HG03039 (cell line): ENCODE data around the gene SLMAP.
"Not testable (repeated sequence)": the region's sequence is repeated elsewhere in the genome, so short reads cannot be mapped to it uniquely, and the experiment has no call there.

ENCODE experiments used
- ATAC-seq: cut with Tn5 transposase; IDR thresholded peaks from one replicate; pipeline ENCODE4 v1.9.1; 2021; ENCODE audit warnings: mild to moderate bottlenecking, moderate library complexity; ENCODE audit not compliant: unreplicated experiment

SLMAP gene

DNA sequence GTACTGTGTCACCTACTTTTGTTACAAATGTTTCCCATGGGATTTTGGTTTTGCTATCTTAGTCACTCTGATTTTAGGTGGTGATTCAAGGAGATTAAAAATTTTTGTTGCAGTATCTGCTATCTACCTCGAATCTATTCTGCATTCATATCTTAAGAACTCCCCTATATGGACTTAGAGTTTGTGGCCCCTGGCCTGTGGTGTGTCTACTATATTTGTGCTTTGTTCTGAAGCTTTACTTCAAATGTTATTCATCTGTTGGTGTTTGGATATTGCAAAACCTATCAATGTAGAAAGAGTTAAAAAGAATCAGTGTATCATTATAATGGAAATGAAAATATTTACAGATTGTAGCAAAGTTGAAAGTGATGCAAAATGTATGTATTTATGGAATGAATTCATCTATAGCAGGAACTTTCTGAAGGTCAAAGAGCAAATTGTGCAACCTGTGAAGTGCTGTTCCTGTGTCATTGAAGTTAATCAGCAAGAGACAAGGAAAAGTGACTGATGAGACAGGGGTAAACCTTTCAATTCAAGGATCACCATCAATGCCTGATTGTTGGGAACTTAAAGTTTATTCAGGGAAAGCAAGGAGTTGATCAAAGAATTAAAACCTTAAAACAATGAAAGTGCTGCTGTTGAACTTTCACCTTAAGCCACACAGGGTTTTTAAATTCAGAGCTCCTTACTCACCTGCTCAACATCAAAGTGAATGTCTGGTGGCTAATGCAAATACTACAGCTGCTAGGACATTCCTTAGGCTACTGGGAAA is 71.0 kb downstream of the SLMAP start:
- no peak for ATAC-seq

DNA sequence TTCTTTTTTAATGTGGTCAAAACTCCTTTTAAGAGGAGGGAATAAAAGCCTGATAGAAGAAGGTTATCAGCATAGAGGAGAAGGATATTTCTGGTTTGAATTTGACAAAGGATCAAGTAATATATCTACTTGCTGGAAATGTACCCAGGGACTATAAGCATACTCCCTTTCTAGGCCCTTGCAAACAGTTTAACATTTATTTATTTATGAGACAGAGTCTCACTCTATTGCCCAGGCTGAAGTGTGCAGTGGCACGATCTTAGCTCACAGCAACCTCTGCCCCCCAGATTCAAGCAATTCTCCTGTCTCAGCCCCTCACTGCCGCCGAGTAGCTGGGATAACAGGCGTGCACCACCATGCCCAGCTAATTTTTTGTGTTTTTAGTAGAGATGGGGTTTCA is 71.6 kb downstream of the SLMAP start:
- ATAC-seq = no peak

DNA sequence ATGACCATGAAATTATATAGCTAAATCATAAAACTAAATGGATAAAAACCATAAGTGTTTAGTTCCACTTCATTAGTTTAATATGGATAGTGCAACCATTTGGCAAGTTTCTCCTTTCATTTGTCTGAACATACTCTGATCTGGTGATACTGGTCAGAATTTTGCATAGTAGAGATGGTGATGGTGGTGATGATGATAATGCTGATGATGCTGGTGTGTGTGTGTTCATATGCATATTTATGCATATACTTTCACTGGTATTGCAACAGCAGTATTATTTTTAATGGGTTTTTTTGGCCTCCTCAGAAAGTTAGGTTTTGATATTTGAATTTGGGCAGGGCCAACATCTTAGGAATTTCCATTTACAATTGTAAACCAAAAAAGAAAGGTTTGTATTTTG is 76.4 kb downstream of the SLMAP start:
- ATAC-seq = no peak

DNA sequence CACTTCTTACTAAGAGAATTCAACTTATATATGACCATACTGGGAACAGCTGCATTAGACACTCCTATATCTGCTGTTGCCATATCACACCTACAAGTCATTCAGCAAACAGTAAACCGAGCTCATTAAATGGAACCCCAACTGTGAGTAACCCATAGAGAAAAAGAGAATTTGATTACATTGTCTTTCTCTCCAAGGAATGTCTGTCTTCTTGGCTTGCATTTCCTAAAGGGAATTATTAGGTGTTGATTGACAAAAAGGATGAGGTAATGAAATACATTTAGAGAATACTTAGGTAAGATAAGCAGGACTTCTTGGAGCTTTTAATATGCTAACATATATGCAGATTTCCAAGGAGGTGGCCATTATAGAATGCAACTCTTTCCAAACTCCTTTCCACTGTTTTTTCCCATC is 76.8 kb downstream of the SLMAP start:
- no peak for ATAC-seq

DNA sequence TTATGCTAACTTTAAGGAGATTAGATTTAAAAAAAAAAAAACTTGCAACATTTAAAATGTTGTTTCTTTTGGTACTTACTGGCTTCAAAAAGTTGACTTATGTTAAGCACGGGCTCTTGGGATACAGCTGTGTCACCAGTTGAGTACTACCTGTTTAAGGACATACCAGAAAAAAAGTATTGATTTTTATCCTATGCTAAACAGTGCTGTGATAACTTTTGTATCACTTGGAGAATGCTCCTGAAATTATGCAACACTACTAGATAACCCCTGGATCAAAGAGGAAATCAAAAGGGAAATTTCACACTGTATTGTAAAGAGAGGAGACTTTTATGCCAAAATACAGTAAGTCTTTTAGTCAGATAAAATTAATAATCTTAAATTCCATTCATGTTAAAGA is 77.7 kb downstream of the SLMAP start:
- ATAC-seq = no peak

DNA sequence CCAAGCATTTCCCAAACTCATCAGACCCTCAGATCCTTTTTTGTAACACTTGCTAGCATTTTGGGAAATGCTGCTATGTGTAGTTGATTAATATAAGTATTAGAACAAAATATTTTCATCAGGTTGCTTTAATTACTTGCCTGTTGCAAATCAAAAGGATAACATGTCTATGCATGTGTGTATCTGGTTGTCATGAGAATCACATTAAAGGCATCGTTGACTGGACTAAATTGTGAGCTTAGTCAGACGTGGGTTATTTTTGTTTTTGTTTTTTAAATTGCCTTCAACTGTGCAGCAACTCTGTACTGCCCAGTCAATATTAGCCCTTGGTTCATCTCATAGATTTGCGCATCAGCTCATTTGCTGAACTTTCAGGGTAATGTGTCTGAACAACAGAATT is 81.6 kb downstream of the SLMAP start:
- ATAC-seq = no peak

DNA sequence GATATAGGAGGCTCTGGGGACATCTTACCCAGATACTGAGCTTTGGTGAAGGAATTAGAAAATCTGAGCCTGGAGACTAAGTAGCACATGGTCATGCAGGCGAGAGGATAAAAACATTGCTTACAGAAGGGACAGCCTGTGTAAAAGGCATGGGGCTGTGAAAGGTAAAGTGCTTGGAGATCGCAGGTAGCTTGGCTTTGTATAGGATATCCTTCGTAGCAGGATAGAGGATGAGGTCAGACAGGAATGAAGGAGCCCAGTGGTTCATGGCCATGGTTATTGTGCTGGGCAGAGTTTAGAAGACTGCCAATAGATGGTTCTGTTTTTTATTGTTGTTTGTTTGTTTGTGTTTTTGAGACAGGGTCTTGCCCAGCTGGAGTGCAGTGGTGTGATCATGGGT is 82.5 kb downstream of the SLMAP start:
- no peak for ATAC-seq

DNA sequence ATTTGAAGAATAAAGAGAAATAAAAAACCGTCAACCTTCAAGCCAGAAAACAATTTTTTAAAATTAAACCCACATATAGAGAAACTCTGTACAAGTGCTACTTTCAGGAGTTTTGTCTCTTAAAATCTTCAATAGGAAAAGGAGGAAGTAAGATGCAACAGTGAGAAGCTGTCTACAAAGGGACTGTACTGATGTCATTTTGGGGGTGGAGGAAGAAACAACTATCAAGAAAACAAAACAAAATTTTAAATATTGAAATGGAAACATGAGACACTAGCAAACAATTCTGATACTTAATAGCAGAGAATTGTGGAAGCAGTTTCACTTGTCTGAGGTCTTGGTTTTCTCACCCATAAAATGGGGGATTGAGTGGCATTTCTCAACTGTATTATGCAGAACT is 84.4 kb downstream of the SLMAP start:
- ATAC-seq = no peak

DNA sequence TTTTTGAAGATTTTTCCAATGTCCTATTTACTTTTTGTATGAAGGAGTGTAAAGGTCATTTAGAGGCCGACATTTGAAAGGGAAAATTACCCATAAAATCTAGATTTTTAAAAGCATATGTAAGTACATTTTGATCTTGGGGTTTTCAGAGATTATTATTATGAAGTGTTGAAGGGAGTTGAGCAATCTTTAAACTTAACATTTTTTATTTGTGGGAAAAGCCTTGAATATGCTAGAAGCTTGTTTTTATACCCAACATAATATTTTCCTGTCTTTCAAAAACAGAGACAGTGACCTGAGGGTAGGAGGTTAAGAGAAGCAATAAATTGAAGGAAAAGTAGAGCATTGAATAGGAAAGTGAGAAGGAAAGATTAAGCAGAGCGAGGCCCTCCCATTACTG is 85.7 kb downstream of the SLMAP start:
- no peak for ATAC-seq

DNA sequence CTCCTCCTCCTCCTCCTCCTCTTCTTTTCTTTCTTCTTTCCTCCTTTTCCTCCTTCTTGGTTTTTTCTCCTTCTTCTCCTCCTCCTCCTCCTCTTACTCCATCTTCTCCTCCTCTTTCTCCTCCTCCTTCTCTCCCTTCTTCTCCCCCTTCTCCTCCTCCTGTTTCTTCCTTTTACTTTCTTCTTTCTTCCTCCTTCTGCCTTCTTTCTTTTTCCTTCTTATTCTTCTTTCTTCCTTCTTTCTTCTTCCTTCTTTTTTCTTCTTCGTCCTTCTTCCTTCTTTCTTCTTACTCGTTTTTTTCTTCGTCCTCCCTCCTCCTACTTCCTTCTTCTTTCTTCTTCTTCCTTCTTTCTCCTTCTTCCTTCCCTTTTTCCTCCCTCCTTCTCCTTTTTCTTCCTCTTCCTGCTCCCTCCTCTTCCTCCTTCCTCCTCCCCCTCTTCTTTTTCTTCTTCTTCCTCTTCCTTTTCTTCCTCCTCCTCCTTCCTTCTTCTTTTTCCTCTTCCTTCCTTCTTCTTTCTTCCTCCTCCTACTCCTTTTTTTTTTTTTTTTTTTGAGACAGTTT is 92.1 kb downstream of the SLMAP start:
- no peak for ATAC-seq

DNA sequence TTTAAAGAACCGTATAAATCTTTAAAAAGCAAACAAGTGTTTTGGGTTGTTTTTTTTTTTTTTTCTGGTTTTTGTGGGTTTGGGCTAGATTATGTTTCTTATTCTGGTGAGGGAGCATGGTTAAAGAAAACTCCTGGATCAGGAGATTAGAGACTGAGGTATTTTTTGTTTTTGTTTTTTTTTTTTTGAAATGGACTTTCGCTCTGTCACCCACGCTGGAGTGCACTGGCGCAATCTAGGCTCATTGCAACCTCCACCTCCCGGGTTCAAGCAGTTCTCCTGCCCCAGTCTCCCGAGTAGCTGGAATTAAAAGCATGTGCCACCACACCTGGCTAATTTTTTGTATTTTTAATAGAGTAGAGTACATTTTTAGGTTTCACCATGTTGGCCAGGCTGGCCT is 95.2 kb downstream of the SLMAP start:
- ATAC-seq = no peak

DNA sequence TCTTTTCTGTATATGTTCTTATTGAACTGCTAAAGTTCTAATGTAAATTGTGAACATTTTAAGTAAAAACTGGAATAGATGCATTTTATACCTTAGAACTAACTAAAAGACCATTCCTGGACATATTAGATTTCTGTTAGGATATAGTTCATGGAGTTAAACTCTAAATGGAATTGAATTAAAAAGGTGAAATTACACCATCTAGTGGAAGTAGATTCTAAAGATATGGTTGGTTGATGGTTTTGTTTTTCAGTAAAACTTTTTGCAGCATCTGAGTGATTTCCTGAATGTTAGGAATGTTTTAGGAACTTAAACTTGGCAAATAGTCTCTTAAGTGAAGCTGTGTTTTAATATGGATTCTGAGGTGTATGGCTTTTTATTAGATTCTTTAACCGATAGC is 96.8 kb downstream of the SLMAP start:
- ATAC-seq = no peak

DNA sequence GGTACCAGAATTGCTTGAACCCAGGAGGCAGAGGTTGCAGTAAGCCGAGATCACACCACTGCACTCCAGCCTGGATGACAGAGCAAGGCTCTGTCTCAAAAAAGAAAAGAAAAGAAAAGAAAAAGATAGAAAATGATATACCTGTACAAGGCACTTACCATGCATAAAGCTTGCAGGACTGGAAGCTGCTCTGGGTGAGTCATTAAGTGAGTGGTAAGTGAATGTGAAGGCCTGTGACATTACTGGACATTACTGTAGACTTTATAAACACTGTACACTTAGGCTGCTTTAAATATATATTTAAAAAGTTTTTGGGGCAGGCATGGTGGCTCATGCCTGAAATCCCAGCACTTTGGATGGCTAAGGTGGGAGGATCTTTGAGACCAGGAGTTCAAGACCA is 99.2 kb downstream of the SLMAP start:
- ATAC-seq = no peak

DNA sequence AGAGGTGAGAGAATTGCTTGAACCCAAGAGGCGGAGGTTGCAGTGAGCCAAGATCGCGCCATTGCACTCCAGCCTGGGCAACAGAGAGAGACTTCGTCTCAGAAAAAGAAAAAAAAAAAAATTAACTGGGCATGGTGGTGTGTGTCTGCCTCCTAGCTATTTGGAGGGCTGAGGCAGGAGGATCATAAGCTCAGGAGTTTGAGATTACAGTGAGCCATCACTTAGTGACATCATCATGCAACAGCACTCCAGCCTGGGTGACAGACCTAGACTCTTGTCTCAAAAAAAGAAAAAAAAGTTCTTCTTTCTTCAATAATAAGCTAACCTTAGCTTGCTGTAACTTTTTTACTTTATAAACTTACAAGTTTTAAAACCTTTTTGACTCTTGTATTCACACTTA is 99.8 kb downstream of the SLMAP start:
- ATAC-seq = no peak

DNA sequence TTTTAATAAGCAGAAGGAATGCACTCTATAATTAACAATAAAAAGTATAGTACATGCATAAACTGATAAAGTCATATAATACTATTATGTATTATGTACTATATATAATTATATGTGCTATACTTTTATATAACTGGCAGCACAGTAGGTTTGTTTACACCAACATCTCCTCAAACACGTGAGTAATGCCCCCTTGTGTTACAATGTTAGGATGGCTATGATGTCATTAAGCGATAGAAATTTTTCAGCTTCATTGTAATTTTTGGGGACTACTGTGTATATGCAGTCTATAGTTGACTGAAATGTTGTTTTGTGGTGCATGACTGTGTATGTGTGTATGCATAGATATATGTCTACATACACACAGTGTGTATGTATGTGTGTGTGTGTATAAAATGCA is 100.6 kb downstream of the SLMAP start:
- ATAC-seq = no peak

DNA sequence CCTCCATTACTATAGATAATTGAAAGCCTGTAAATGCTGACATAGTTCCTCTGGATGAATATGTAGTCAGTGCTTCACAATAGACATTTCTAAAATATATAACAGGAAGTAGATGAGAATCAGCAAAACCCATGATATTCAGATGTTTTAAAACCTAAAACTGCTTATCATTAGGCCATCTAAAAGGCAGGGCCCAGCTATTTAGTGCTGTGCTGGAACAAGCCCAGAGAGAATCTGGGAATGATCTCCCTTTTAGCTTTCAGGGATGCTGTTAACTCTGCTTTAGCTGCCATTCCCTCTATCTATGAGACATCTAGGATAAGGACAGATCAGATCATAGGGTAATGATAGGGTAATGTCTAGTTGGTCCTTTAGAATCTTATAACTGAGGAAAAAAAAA is 106.8 kb downstream of the SLMAP start:
- ATAC-seq = no peak

DNA sequence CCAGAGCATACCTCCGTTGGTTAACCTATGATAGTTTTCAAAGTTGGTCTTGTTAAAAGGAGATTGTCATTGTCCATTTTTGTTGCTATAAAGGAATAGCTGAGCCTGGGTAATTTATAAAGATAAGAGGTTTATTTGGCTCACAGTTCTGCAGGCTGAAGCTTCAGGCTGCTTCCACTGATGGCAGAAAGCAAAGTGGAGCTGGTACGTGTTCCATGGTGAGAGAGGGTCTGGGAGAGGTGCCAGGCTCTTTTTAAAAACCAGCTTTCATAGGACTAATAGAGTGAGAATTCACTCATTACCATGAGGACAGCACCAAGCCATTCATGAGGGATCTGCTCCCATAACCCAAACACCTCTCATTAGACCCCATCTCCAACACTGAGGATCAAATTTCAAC is 107.3 kb downstream of the SLMAP start:
- no peak for ATAC-seq

DNA sequence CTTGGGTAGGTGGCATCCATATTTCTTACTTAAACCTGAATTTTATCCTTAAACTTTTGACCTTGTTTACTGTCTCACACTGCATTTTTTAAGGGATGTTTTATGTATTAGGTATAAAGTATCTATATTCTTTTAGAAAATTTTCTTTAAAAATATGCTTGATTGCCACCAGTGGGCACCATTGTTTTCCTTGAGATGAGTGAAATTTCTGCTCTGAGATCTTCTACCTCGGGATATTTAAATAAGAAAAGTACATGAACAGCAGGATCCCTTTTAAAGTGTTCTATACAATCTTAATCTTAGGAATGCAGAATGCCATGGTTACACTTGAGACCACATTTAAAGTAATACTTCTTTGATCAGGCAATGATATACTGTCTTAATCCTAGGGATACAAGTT is 108.7 kb downstream of the SLMAP start:
- no peak for ATAC-seq

DNA sequence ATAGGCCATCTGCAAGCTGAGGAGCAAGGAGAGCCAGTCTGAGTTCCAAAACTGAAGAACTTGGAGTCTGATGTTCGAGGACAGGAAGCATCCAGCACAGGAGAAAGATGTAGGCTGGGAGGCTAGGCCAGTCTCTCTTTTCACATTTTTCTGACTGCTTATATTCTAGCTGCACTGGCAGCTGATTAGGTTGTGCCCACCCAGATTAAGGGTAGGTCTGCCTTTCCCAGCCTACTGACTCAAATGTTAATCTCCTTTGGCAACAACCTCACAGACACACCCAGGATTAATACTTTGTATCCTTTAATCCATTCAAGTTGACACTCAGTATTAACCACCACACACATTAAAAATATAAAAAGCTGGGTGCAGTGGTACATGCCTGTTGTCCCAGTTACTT is 113.0 kb downstream of the SLMAP start:
- ATAC-seq = not testable (repeated sequence)

DNA sequence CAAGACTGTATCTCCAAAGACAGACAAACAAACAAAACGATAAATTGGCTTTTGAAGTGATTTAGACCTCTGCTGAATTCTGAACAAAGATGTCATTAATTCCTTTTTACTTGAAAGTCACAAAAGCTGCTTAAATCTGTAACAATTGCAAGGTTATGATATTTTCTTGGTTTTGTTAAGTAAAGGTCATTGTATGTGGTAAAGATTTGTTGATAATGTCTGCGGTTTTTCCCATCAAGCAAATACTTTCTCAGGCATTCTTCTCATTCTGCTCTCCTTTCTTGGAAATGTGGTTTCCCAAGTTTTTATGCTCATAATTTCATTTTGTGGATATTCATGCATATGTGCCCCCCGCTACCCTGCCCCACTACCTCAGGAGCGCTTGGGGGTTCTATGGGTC is 116.5 kb downstream of the SLMAP start:
- no peak for ATAC-seq

DNA sequence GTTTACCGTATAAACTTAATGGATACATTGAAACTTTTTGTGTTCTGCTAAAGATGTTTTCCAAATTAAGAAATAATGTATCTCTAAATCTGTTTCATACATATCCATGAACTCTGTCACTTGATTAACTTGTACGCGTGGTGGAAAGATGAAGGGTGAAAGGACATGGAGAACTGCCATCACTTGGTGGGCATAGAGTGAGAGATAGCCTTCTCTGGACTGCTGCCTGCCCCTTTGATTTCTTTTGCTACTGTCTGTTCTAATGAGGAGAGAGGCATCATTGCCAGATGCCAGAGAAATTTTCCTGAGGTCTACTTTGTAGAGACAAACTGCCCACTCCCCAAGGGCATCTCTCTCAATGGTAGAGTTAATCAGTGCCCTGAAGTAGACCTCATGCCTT is 120.5 kb downstream of the SLMAP start:
- ATAC-seq = no peak

DNA sequence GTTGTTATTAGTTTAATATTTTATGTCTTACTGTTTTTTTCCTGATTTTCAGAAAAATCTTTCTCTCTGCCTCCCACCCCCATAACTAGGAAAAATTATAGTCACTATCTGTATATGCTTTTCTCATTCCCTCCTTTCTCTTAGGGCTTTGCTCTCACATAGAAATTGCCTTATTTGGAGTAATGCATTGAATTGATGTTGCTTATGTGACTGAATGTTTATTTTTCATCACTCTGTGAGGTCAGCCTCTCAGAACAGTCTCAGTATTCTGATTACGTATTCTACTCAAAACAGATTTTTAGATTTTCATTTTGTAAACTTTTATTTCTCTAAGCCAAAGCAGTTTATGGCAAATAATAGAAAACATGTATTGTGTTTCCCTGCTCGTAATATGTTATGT is 121.0 kb downstream of the SLMAP start:
- ATAC-seq = no peak

DNA sequence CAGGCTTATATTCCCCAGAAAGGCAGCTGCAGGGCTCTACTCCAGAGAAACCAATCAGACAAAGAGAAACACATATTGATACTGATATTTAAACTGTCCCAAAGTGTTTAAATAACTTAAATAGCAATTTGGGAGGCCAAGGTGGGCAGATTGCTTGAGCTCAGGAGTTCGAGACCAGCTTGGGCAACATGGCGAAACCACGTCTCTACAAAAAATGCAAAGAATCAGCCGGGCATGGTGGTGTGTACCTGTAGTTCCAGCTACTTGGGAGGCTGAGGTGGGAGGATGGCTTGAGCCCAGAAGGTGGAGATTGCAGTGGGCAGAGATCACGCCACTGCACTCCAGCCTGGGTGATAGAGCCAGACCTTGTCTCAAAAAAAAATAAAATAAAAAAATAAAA is 128.3 kb downstream of the SLMAP start:
- not testable (repeated sequence) for ATAC-seq
